Epithelial cell of proximal tubule (primary cell): Measurements from ENCODE around the gene GID8. TPM values are rescaled to one million over a fixed set of nuclear protein-coding genes. Genes with fewer than 3 reads are reported as not detected.
"Not testable (repeated sequence)": the region's sequence is repeated elsewhere in the genome, so short reads cannot be mapped to it uniquely, and the experiment has no call there.

Experiments used
- DNase-seq: peaks from one replicate; pipeline ENCODE4 v3.0.0-alpha.2; 2011; ENCODE audit warnings: low read depth
- H3K4me3 ChIP-seq: 2 replicates; pipeline ENCODE4 v1.5.1; 2011; ENCODE audit warnings: low read depth, mild to moderate bottlenecking, low read length
- total RNA-seq: library from RNA; depleted of rRNA; stranded (reverse); fragments of >200 nt; gene quantifications from 2 replicates; pipeline ENCODE4 v1.2.3, GENCODE V29; 2015
- TF ChIP-seq, protein P1 (sequence below): conservative IDR thresholded peaks from 2 replicates; pipeline ENCODE4 v1.5.1; 2012; ENCODE audit warnings: low read depth, mild to moderate bottlenecking, low read length

GID8 gene
- total RNA-seq, 1 donor from 2014 or later, result 23.6 TPM

DNA sequence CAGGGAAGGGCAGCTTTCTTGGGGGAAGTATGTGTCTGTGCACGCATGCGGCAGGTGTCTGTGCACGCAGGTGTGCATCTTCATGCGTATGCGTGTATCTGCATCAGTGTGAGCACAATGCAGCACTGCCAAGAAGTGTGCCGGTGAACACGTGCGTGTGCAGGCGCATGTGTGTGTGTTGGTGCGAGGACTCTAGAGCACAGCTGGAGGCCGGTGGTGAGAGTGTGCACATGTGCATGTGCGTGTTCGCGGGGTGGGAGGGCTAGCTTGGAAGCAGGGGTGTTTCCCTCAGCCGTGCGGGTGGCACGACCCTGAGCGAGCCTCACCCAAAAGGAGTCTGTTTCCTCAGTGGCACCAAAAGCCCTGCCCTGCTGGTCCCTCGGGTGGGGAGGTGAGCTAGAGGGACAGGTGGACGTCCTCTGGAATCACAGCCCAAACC lies 22.1 kb downstream of the GID8 start:
- no peak overlapping the region for H3K4me3 ChIP-seq
- TF ChIP-seq, protein P1, sequence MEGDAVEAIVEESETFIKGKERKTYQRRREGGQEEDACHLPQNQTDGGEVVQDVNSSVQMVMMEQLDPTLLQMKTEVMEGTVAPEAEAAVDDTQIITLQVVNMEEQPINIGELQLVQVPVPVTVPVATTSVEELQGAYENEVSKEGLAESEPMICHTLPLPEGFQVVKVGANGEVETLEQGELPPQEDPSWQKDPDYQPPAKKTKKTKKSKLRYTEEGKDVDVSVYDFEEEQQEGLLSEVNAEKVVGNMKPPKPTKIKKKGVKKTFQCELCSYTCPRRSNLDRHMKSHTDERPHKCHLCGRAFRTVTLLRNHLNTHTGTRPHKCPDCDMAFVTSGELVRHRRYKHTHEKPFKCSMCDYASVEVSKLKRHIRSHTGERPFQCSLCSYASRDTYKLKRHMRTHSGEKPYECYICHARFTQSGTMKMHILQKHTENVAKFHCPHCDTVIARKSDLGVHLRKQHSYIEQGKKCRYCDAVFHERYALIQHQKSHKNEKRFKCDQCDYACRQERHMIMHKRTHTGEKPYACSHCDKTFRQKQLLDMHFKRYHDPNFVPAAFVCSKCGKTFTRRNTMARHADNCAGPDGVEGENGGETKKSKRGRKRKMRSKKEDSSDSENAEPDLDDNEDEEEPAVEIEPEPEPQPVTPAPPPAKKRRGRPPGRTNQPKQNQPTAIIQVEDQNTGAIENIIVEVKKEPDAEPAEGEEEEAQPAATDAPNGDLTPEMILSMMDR, result no peak
- DNase-seq, result no peak

DNA sequence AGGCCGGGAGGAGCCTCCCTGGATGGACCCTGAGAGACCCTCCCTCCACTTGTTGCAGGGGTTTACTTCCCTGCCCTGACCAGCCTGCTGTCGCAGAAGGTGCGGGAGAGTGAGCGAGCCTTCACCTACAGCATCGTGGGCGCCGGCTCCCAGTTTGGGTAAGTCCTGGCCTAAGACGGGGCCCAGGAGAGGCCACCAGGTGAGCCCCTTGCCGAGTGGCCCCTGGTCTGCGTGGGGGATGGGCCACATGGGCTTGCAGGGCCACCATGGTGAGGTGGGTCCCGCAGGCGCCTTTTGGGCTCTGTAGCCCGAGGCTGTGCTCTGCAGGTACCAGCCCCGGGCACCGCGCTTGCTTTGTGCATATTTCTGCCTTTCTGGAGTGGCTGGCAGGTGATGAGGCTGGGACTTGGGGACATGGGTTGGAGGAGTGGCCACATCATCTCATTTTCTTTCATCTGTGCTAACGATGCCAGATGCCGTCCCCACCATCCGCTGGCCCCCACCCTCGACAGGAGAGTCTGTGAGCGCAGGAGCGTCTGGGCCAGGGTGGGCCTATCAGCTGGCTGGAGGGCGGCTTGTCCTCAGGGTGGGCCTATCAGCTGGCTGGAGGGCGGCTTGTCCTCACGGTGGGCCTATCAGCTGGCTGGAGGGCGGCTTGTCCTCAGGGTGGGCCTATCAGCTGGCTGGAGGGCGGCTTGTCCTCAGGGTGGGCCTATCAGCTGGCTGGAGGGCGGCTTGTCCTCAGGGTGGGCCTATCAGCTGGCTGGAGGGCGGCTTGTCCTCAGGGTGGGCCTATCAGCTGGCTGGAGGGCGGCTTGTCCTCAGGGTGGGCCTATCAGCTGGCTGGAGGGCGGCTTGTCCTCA lies 22.7 kb downstream of the GID8 start:
- not testable (repeated sequence) for H3K4me3 ChIP-seq, DNase-seq

DNA sequence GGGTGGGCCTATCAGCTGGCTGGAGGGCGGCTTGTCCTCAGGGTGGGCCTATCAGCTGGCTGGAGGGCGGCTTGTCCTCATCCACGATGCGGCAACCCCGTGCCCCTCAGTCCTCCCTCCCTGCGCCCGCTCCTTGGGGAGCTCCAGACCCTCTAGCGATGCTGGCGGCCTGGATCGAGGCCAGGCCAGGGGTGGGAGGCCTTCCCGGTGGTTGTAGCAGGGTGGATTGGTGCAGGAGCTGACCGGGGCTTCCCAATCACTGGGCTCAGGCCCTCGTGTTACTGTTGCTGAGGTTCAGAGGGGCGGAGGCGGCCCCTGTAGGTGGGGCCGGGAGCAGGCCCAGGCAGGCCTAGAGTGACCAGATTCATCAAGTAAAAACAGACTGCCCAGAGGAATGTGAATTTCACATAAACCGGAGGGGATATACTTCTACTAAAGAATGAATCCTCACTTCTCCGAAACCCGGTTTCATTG lies 23.4 kb downstream of the GID8 start:
- no peak overlapping the region for H3K4me3 ChIP-seq
- DNase-seq, result no peak
- TF ChIP-seq, protein P1, result no peak

DNA sequence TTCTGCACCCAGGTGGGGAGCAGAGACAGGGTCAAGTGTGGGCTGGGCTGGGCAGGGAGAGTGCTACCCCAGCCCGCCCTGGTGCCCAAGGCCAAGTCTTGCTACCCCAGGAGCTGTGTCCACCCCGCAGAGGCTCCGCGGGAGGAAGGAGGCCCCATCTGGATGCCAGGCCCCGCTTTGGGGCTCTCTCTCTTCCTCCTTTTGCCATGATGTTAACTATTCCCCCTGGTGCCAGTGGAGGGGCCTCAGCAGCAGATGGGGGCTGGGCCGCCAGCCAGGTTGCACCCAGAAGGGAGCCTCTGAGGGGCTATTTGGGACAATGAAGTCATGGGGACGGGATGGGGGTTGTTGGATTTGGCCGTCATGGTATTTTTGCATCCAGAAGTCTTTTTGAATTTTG lies 23.9 kb downstream of the GID8 start:
- TF ChIP-seq, protein P1, result no peak
- H3K4me3 ChIP-seq, result no peak overlapping the region
- no peak for DNase-seq

DNA sequence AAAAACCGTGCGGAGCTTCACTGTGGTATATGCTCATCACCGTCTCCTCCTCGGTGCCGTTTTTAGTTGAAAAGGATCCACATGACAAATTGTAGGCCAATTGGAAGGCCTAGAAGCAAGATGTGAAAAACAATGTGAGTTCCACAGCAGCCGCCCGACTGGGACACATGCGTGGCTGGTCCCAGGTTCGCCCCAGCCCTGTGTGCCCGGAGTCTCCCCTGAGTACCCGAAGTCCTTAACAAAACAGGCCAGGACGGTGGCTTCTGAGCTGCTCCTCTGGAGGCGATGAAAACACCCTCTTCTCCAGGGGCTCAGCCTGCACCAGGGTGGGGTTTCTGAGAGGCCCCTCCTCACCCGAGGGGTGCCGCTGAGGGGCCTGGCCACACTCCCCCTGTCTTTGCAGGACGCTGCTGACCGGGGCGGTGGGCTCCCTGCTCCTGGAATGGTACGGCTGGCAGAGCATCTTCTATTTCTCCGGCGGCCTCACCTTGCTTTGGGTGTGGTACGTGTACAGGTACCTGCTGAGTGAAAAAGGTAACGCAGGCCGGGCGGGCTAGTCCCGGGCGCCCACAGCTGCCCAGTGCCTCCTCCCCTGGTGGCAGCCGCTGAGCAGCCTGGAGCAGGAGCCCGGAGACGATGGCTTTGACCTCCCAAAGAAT lies 24.4 kb downstream of the GID8 start:
- no peak overlapping the region for H3K4me3 ChIP-seq
- TF ChIP-seq, protein P1, result no peak
- DNase-seq, result no peak

DNA sequence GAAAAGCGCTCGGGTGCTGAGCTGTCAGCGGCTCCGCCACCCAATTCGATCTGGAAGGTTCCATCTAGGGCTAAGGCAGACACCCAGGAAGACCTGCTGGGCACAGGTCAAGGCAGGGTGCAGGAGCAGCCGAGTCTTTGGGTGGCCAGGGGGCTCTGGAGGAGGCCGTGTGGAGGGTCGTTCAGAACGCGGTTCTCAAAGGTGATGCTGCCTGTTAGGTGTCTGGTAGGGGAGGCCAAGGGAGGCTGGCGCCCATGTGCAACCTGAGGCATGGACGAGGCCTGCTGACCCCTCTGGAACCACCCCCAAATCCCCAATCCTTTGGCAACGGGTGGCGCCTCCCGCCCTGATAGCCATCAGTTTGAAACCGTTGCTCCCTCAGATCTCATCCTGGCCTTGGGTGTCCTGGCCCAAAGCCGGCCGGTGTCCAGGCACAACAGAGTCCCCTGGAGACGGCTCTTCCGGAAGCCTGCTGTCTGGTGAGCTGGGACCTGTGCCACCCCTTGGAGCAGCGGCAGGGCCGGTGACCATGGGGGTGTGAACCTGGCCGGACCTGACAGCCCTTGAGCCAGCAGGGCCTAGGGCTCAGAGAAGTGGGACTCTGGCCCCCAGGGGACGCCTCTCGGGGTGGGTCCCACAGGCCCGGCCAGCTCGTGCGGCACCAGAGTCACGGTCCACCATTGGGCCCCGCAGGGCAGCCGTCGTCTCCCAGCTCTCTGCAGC lies 25.1 kb downstream of the GID8 start:
- TF ChIP-seq, protein P1, result no peak
- DNase-seq, result no peak
- no peak overlapping the region for H3K4me3 ChIP-seq

DNA sequence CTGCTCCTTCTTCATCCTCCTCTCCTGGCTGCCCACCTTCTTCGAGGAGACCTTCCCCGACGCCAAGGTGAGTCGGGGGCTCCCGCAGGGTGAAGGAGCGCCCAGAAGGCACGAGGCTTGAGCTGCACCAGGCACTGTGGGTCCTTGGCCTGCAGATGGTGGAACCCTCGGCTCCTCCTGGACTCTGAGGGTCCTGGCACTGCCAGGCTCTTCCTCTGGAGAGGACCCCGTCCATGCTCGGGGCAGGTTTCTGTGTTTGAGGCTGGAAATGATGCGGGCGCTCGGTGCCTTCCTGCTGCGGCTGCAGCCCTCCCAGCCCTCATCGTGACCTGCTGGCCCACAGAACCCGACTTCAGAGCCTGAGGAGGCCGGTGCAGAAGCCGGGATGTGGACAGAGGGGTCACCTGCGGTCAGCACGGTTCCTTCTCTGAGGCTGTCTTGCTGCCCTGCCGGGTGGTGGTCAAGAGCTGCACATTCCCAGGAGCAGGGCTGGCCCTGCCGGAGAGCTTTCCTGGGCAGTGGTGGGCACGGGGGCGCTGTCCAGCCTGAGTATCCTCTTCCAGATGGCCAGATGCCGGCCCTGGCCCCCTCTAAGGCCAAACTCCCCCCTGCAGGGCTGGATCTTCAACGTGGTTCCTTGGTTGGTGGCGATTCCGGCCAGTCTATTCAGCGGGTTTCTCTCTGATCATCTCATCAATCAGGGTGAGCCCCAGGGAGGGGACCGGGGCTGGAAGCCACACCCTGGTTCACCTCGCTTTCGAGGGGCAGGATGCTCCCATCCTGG lies 25.9 kb downstream of the GID8 start:
- no peak for DNase-seq
- TF ChIP-seq, protein P1, result no peak
- H3K4me3 ChIP-seq, result no peak overlapping the region
